K562 (cell line): ENCODE results near the gene RNF40.
A peak's percentile ranks its signal among the peaks of the same experiment; 100 is the strongest.

Experiments
- BCOR ChIP-seq: fragments of 450-650 bp; IDR thresholded peaks from 2 replicates; pipeline ENCODE4 v1.6.1; 2016
- CBFB ChIP-seq: sonication (generic); formaldehyde crosslinking; IDR thresholded peaks from 2 replicates; pipeline ENCODE4 v1.4.0; 2020; ENCODE audit warnings: mild to moderate bottlenecking, missing genetic modification reagents
- CREB1 ChIP-seq, 2 experiments: sonication (generic) in 1 of 2; formaldehyde crosslinking in 1 of 2; IDR thresholded peaks; 2 replicates each; pipeline versions ENCODE4 v1.6.1 to v1.8.0; 2012 to 2022; ENCODE audit warnings: inconsistent platforms in 1 of 2, mild to moderate bottlenecking in 1 of 2, missing genetic modification reagents in 1 of 2, moderate library complexity in 1 of 2
- EGR1 ChIP-seq: fragments of 450-650 bp; conservative IDR thresholded peaks from 2 replicates; pipeline ENCODE4 v1.6.1; 2017; ENCODE audit warnings: mild to moderate bottlenecking
- FOXP1 ChIP-seq: sonication (generic); formaldehyde crosslinking; IDR thresholded peaks from 2 replicates; pipeline ENCODE4 v1.8.0; 2022; ENCODE audit warnings: mild to moderate bottlenecking, missing genetic modification reagents
- HNRNPL ChIP-seq: fragments of 200-400 bp; formaldehyde crosslinking; IDR thresholded peaks from 2 replicates; pipeline ENCODE4 v1.6.1; 2017; ENCODE audit warnings: low read depth, mild to moderate bottlenecking, low read length
- KDM4B ChIP-seq, 2 experiments: fragments of 450-650 bp in 1 of 2; sonication (generic) in 1 of 2; IDR thresholded peaks; 2 replicates each; pipeline ENCODE4 v1.6.1; 2016 to 2017; ENCODE audit warnings: borderline replicate concordance in 2 of 2, antibody characterized with exemption in 1 of 2, low read depth in 1 of 2, mild to moderate bottlenecking in 1 of 2
- L3MBTL2 ChIP-seq: fragments of 450-650 bp; IDR thresholded peaks from 2 replicates; pipeline ENCODE4 v1.6.1; 2016; ENCODE audit warnings: mild to moderate bottlenecking, moderate library complexity
- MCM5 ChIP-seq: fragments of 450-650 bp; IDR thresholded peaks from 2 replicates; pipeline ENCODE4 v1.6.1; 2016; ENCODE audit warnings: low read depth
- NCOA1 ChIP-seq: fragments of 450-650 bp; IDR thresholded peaks from 2 replicates; pipeline ENCODE4 v1.6.1; 2016; ENCODE audit warnings: low read depth
- TF ChIP-seq, protein P1 (sequence below): sonication (generic); formaldehyde crosslinking; IDR thresholded peaks from 2 replicates; pipeline ENCODE4 v1.4.0; 2020; ENCODE audit warnings: mild to moderate bottlenecking, missing genetic modification reagents
- TF ChIP-seq, protein P2 (sequence below), 3 experiments: IDR thresholded peaks in 2 of 3; conservative IDR thresholded peaks in 1 of 3; 2 replicates each; pipeline ENCODE4 v1.5.1; 2011 to 2012; ENCODE audit warnings: low read length in 3 of 3, mild to moderate bottlenecking in 3 of 3, control low read depth in 2 of 3, improper control_type of control experiment in 1 of 3, inconsistent platforms in 1 of 3, low read depth in 1 of 3, mixed read lengths in 1 of 3, moderate library complexity in 1 of 3; ENCODE audit not compliant: insufficient read depth in 2 of 3
- TF ChIP-seq, protein P3 (sequence below): fragments of 450-650 bp; formaldehyde crosslinking; IDR thresholded peaks from 2 replicates; pipeline ENCODE4 v1.4.0; 2020; ENCODE audit warnings: mild to moderate bottlenecking, moderate library complexity

DNA sequence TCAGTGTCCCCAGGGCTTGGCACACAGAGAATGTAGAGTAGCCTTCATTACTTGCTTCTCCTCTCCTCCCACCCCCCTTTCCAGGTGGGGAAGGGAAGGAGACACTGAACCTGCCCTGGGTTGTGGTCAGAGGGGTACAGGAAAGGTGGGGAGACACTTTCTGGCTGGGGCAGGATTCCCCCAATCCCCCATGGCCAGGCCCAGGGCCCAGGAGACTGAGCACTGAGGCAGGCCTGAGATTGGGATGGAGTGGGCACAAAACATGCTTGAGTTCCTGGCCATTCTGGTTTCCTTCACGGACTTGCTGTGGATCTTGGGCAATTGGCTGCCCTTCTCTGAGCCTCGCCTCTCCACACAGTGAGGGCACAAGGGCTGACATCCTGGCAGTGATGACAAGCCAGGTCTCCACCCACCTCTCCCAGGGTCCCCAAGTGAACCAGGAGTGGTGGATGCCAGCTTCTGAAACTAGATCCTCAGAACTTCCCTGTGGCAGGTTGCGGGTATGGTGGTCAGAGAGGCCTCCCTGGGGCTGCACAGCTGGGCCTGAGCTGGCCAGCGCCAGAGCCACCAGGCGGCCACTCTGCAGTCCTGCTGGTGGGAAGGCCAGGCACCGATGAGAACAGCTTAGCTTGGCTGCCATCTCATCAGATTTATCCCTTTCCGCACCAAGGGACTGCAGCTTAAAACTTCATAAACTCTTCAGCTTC lies 15.6 kb downstream of the RNF40 start:
- no peak for TF ChIP-seq HNRNPL
- TF ChIP-seq BCOR = no peak
- no peak for TF ChIP-seq MCM5
- TF ChIP-seq L3MBTL2 = no peak
- TF ChIP-seq, protein P1, sequence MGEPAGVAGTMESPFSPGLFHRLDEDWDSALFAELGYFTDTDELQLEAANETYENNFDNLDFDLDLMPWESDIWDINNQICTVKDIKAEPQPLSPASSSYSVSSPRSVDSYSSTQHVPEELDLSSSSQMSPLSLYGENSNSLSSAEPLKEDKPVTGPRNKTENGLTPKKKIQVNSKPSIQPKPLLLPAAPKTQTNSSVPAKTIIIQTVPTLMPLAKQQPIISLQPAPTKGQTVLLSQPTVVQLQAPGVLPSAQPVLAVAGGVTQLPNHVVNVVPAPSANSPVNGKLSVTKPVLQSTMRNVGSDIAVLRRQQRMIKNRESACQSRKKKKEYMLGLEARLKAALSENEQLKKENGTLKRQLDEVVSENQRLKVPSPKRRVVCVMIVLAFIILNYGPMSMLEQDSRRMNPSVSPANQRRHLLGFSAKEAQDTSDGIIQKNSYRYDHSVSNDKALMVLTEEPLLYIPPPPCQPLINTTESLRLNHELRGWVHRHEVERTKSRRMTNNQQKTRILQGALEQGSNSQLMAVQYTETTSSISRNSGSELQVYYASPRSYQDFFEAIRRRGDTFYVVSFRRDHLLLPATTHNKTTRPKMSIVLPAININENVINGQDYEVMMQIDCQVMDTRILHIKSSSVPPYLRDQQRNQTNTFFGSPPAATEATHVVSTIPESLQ = no peak
- TF ChIP-seq, protein P2, sequence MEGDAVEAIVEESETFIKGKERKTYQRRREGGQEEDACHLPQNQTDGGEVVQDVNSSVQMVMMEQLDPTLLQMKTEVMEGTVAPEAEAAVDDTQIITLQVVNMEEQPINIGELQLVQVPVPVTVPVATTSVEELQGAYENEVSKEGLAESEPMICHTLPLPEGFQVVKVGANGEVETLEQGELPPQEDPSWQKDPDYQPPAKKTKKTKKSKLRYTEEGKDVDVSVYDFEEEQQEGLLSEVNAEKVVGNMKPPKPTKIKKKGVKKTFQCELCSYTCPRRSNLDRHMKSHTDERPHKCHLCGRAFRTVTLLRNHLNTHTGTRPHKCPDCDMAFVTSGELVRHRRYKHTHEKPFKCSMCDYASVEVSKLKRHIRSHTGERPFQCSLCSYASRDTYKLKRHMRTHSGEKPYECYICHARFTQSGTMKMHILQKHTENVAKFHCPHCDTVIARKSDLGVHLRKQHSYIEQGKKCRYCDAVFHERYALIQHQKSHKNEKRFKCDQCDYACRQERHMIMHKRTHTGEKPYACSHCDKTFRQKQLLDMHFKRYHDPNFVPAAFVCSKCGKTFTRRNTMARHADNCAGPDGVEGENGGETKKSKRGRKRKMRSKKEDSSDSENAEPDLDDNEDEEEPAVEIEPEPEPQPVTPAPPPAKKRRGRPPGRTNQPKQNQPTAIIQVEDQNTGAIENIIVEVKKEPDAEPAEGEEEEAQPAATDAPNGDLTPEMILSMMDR (IDR thresholded peaks at IDR 0.05 in 2 of 3, conservative IDR thresholded peaks at IDR 0.05 in 1 of 3; ENCODE audit: insufficient read depth in 2 of 3, low read depth in 1 of 3, low read length in 3 of 3) = peak in 1 of 3 experiments; percentile 26; a peak in 1 of 6 replicates
- TF ChIP-seq, protein P3, sequence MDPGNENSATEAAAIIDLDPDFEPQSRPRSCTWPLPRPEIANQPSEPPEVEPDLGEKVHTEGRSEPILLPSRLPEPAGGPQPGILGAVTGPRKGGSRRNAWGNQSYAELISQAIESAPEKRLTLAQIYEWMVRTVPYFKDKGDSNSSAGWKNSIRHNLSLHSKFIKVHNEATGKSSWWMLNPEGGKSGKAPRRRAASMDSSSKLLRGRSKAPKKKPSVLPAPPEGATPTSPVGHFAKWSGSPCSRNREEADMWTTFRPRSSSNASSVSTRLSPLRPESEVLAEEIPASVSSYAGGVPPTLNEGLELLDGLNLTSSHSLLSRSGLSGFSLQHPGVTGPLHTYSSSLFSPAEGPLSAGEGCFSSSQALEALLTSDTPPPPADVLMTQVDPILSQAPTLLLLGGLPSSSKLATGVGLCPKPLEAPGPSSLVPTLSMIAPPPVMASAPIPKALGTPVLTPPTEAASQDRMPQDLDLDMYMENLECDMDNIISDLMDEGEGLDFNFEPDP (CRISPR knock-in tag) = no peak
- TF ChIP-seq CREB1 (IDR thresholded peaks at IDR 0.05) = no peak
- TF ChIP-seq CREB1 (CRISPR knock-in tag; IDR thresholded peaks at IDR 0.05) = no peak
- no peak for TF ChIP-seq FOXP1 (CRISPR knock-in tag)
- no peak for TF ChIP-seq CBFB (CRISPR knock-in tag)
- no peak for TF ChIP-seq EGR1
- no peak for TF ChIP-seq NCOA1
- no peak for TF ChIP-seq KDM4B (IDR thresholded peaks at IDR 0.05; ENCODE audit: borderline replicate concordance in 2 of 2, low read depth in 1 of 2)
